Uterus (tissue), 4 donors: ENCODE measurements around the gene RPL15. TPM values are rescaled to one million over a fixed set of nuclear protein-coding genes. Genes with fewer than 3 reads are reported as not detected.

Experiments used
- DNase-seq, 2 donors: peaks; one replicate each; pipeline ENCODE4 v3.0.0-alpha.2; 2019 to 2020
- H3K27ac ChIP-seq, 2 donors: fragments of 200-600 bp; sonication (generic); 1 replicate in 1 of 2; 2 replicates in 1 of 2; pipeline ENCODE4 v1.5.1; 2016 to 2018
- H3K27me3 ChIP-seq, 2 donors: fragments of 200-600 bp; sonication (generic); one replicate each; pipeline ENCODE4 v1.5.1; 2018 to 2019; ENCODE audit warnings: control low read depth in 1 of 2
- H3K36me3 ChIP-seq, 2 donors: fragments of 200-600 bp; sonication (generic); one replicate each; pipeline ENCODE4 v1.5.1; 2019; ENCODE audit warnings: control low read depth in 1 of 2
- H3K4me1 ChIP-seq, 2 donors: fragments of 200-600 bp; sonication (generic); one replicate each; pipeline ENCODE4 v1.5.1; 2018 to 2019; ENCODE audit warnings: control low read depth in 1 of 2
- H3K4me3 ChIP-seq, 2 donors: fragments of 200-600 bp; sonication (generic); 1 replicate in 1 of 2; 2 replicates in 1 of 2; pipeline ENCODE4 v1.5.1; 2018 to 2019; ENCODE audit warnings: mild to moderate bottlenecking in 1 of 2
- H3K9me3 ChIP-seq, 2 donors: fragments of 200-600 bp; sonication (generic); one replicate each; pipeline ENCODE4 v1.5.1; 2019; ENCODE audit warnings: control low read depth in 1 of 2
- POLR2A ChIP-seq, 2 donors: fragments of 450-650 bp; IDR thresholded peaks; one replicate each; pipeline ENCODE4 v1.6.1; 2016; ENCODE audit warnings: antibody characterized with exemption in 2 of 2, mild to moderate bottlenecking in 1 of 2, moderate library complexity in 1 of 2
- intact Hi-C: fragments of 100-400 bp; cut with DNase I; formaldehyde crosslinking; loops from one replicate; pipeline ENCODE4 v1.15.1; 2023; ENCODE audit warnings: low total_unique reads
- total RNA-seq, 4 donors: library from RNA; depleted of rRNA in 3 of 4; stranded (reverse); fragments of >200 nt in 3 of 4; gene quantifications; one replicate each; pipeline versions ENCODE4 v1.1.0 to v1.2.4, GENCODE V29; 2014 to 2023
- TF ChIP-seq, protein P1 (sequence below), 4 experiments: fragments of 200-600 bp in 2 of 4; fragments of 450-650 bp in 2 of 4; sonication (generic) in 2 of 4; IDR thresholded peaks; one replicate each; pipeline ENCODE4 v1.5.1; 2016 to 2019; ENCODE audit warnings: antibody characterized with exemption in 4 of 4, mild to moderate bottlenecking in 2 of 4, moderate library complexity in 1 of 4
- donor health status: DM: yes; HTN: yes; CAD: no.

Gene RPL15
- total RNA-seq, 4 donors from 2014 or later = 2,242 to 5,103 (median 3,613) TPM

- no peak overlapping the region for H3K4me3 ChIP-seq
- no peak for TF ChIP-seq POLR2A (IDR thresholded peaks at IDR 0.05)
- TF ChIP-seq, protein P1, sequence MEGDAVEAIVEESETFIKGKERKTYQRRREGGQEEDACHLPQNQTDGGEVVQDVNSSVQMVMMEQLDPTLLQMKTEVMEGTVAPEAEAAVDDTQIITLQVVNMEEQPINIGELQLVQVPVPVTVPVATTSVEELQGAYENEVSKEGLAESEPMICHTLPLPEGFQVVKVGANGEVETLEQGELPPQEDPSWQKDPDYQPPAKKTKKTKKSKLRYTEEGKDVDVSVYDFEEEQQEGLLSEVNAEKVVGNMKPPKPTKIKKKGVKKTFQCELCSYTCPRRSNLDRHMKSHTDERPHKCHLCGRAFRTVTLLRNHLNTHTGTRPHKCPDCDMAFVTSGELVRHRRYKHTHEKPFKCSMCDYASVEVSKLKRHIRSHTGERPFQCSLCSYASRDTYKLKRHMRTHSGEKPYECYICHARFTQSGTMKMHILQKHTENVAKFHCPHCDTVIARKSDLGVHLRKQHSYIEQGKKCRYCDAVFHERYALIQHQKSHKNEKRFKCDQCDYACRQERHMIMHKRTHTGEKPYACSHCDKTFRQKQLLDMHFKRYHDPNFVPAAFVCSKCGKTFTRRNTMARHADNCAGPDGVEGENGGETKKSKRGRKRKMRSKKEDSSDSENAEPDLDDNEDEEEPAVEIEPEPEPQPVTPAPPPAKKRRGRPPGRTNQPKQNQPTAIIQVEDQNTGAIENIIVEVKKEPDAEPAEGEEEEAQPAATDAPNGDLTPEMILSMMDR (IDR thresholded peaks at IDR 0.05) = no peak
- DNase-seq = no peak
- H3K36me3 ChIP-seq = no peaks in the 10 kb centered on the region
- no peaks in the 10 kb centered on the region for H3K9me3 ChIP-seq
- intact Hi-C loops = no loop called here
- no peak overlapping the region for H3K27ac ChIP-seq
- peaks cover 0 to 4% of the 10 kb centered on the region in 2 donors for H3K4me1 ChIP-seq
- H3K27me3 ChIP-seq = no peaks in the 10 kb centered on the region
These were observed 4.2 kb downstream of the RPL15 start for GRCh38 chr3:23921052-23921511.

GRCh38 chr3:23923786-23924185 is 6.9 kb downstream of the RPL15 start:
- no peak for DNase-seq
- TF ChIP-seq, protein P1 (IDR thresholded peaks at IDR 0.05) = no peak
- TF ChIP-seq POLR2A (IDR thresholded peaks at IDR 0.05) = no peak
- no peak overlapping the region for H3K27ac ChIP-seq
- no peak overlapping the region for H3K4me3 ChIP-seq
- no peaks in the 10 kb centered on the region for H3K9me3 ChIP-seq
- H3K27me3 ChIP-seq = no peaks in the 10 kb centered on the region
- H3K36me3 ChIP-seq = no peaks in the 10 kb centered on the region
- peaks cover 0 to under 1% of the 10 kb centered on the region in 2 donors for H3K4me1 ChIP-seq
- intact Hi-C loops = no loop called here

- DNase-seq = no peak
- Histone ChIP-seq H3K9me3 (no peaks in the 10 kb centered on the region), H3K36me3 (no peaks in the 10 kb centered on the region), H3K27me3 (no peaks in the 10 kb centered on the region), H3K4me3 (no peak overlapping the region), H3K27ac (no peak overlapping the region), H3K4me1 (no peaks in the 10 kb centered on the region)
- TF ChIP-seq, protein P1 (IDR thresholded peaks at IDR 0.05) = no peak
- TF ChIP-seq POLR2A (IDR thresholded peaks at IDR 0.05) = no peak
- intact Hi-C loops = no loop called here
These were observed 9.3 kb downstream of the RPL15 start for GRCh38 chr3:23926246-23926645.

DNA sequence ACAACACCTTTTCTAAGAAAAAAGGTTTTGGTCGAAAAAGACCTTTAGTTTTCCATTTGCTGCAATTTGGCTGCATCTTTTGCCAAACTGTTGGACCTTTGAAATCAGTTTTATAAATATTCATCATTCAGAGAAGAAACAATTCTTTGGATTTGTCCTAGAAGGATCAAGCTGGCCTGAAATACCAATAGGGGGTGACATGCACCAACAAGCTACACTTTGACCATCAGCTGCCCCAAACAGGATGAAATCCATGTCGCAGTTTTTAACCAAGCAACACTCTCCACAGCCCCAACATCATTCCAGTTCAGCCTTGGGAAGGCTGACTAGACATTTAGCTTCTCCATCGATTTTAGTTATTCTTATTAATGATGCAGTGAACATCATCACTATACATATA is 9.8 kb downstream of the RPL15 start:
- intact Hi-C loops = no loop called here
- TF ChIP-seq POLR2A (IDR thresholded peaks at IDR 0.05) = no peak
- TF ChIP-seq, protein P1 (IDR thresholded peaks at IDR 0.05) = no peak
- no peaks in the 10 kb centered on the region for H3K36me3 ChIP-seq
- no peaks in the 10 kb centered on the region for H3K4me1 ChIP-seq
- no peak for DNase-seq
- H3K4me3 ChIP-seq = no peak overlapping the region
- no peaks in the 10 kb centered on the region for H3K27me3 ChIP-seq
- no peak overlapping the region for H3K27ac ChIP-seq
- no peaks in the 10 kb centered on the region for H3K9me3 ChIP-seq

GRCh38 chr3:23928524-23928923 is 11.6 kb downstream of the RPL15 start:
- no peaks in the 10 kb centered on the region for H3K4me1 ChIP-seq
- TF ChIP-seq, protein P1 (IDR thresholded peaks at IDR 0.05) = no peak
- TF ChIP-seq POLR2A (IDR thresholded peaks at IDR 0.05) = no peak
- no peak overlapping the region for H3K27ac ChIP-seq
- intact Hi-C loops = no loop called here
- no peak for DNase-seq
- no peaks in the 10 kb centered on the region for H3K36me3 ChIP-seq
- no peaks in the 10 kb centered on the region for H3K9me3 ChIP-seq
- H3K4me3 ChIP-seq = no peak overlapping the region
- no peaks in the 10 kb centered on the region for H3K27me3 ChIP-seq
